Measurements from ENCODE around the gene PPM1H. TPM values are rescaled to one million over a fixed set of nuclear protein-coding genes. Genes with fewer than 3 reads are reported as not detected.
A peak's percentile ranks its signal among the peaks of the same experiment; 100 is the strongest.

PPM1H gene
- total and polyA plus RNA-seq, 7 donors: 0.92 to 4.3 (median 3.0) TPM

DNA sequence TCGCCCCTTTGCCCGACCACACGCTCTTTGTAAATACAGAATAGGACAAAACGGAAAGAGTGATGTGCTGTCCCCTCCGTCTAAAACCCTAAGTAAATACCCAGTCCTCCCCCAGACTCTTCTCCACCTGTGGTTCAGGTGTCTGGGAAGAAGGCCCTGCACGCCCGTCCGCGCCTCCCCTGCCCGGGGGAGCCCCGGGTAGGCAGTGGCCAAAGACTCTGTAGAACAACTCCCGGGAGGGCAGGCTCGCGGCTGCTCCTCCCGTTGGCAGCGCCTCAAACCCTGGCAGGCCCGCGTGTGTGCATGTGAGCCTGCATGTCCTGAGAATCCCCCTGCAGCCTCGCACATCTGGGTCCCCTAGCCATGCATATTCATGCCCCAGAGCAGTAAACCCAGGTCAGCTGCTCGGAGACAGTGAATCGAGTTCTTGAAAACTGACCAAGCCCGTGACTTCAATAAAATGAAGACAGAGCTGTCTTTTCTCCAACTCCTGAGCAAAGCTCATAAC, 302.5 kb downstream of the PPM1H start:
- Histone ChIP-seq H3K27me3 (no peaks in the 10 kb centered on the region), H3K4me3 (peak overlapping the region; percentile 29 to 60 (median 56)), H3K9me3 (no peaks in the 10 kb centered on the region), H3K36me3 (no peaks in the 10 kb centered on the region), H3K4me1 (peaks cover 0 to 20% (median 12%) of the 10 kb centered on the region in 4 donors), H3K27ac (peak overlapping the region; percentile 67 to 74 (median 70))
- TF ChIP-seq POLR2AphosphoS5 (IDR thresholded peaks at IDR 0.05) (peak in 3 of 4 donors; percentile 28 to 49 (median 43)), CTCF (IDR thresholded peaks at IDR 0.05) (no peak)
- 2 to 5% methylated on average over 22 of the region's 22 CpGs for WGBS, 2 donors
- DNase-seq: peak; percentile 79
- intact Hi-C loops (cut with DNase I): loop anchor here (1.0 kb wide), 1 partner anchor 29 kb away; no protein-coding TSS in a partner anchor

- peak overlapping the region; percentile 67 to 74 (median 70) for H3K27ac ChIP-seq
- H3K9me3 ChIP-seq: no peaks in the 10 kb centered on the region
- peak overlapping the region; percentile 29 to 60 (median 56) for H3K4me3 ChIP-seq
- TF ChIP-seq CTCF (IDR thresholded peaks at IDR 0.05): peak in 1 of 4 experiments; percentile 24
- TF ChIP-seq POLR2A (IDR thresholded peaks at IDR 0.05): no peak
- peak in 2 of 4 donors; percentile 44 to 49 for TF ChIP-seq POLR2AphosphoS5 (IDR thresholded peaks at IDR 0.05)
- TF ChIP-seq EP300 (IDR thresholded peaks at IDR 0.05): no peak
- H3K36me3 ChIP-seq: no peaks in the 10 kb centered on the region
- DNase-seq: peak; percentile 81
- no peaks in the 10 kb centered on the region for H3K27me3 ChIP-seq
- peaks cover 0 to 20% (median 12%) of the 10 kb centered on the region in 4 donors for H3K4me1 ChIP-seq
- WGBS, 2 donors: 3 to 4% methylated on average over 58 of the region's 58 CpGs
- intact Hi-C loops (cut with DNase I): loop anchor here (1.0 kb wide), 1 partner anchor 28 kb away; no protein-coding TSS in a partner anchor
Observed at GRCh38 chr12:62631471-62632410, 303.2 kb downstream of the PPM1H start.

- H3K27ac ChIP-seq: no peak overlapping the region
- WGBS, 2 donors: 95% methylated on average over 5 of the region's 5 CpGs
- H3K36me3 ChIP-seq: no peaks in the 10 kb centered on the region
- H3K27me3 ChIP-seq: no peaks in the 10 kb centered on the region
- TF ChIP-seq EP300 (IDR thresholded peaks at IDR 0.05) (no peak), POLR2AphosphoS5 (IDR thresholded peaks at IDR 0.05) (no peak), CTCF (IDR thresholded peaks at IDR 0.05) (no peak), POLR2A (IDR thresholded peaks at IDR 0.05) (no peak)
- no peak for DNase-seq
- no peaks in the 10 kb centered on the region for H3K9me3 ChIP-seq
- H3K4me3 ChIP-seq: no peak overlapping the region
- peaks cover 0 to 20% (median 12%) of the 10 kb centered on the region in 4 donors for H3K4me1 ChIP-seq
- intact Hi-C loops (cut with DNase I): no loop called here
Observed at GRCh38 chr12:62629971-62630739, 304.8 kb downstream of the PPM1H start.

DNA sequence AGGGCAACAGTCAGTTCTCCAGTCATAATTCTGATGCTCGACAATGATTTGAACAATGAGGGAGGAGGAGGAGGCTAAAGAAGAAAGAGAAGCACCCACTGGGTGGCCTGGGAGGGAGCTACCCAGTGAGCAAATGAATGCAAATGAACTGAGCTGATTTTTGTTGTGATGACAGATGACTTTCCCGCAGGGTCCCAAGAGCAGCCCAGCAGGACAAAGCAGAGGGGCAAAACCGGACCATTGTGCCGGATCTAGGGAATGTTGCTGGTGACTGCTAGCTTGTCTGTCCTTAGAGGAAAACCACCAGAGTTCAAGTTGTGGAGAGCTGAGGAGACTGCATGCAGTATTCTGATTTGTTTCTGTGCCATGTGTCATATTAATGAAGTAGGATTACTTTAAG, 305.5 kb downstream of the PPM1H start:
- Histone ChIP-seq H3K9me3 (no peaks in the 10 kb centered on the region), H3K27me3 (no peaks in the 10 kb centered on the region), H3K4me1 (peaks cover 0 to 20% (median 12%) of the 10 kb centered on the region in 4 donors), H3K36me3 (no peaks in the 10 kb centered on the region), H3K4me3 (no peak overlapping the region), H3K27ac (no peak overlapping the region)
- no peak for DNase-seq
- TF ChIP-seq POLR2A (IDR thresholded peaks at IDR 0.05): no peak
- TF ChIP-seq CTCF (IDR thresholded peaks at IDR 0.05): no peak
- TF ChIP-seq EP300 (IDR thresholded peaks at IDR 0.05): no peak
- TF ChIP-seq POLR2AphosphoS5 (IDR thresholded peaks at IDR 0.05): no peak
- WGBS, 2 donors: 83 to 85% methylated on average over 4 of the region's 4 CpGs
- intact Hi-C loops (cut with DNase I): no loop called here

All from sigmoid colon (tissue), 7 donors.